HFF-Myc (cell line): Measurements from ENCODE around the gene GPR176.

ENCODE experiments used
- DNase-seq: peaks from one replicate; pipeline ENCODE4 v3.0.0-alpha.2; 2011; ENCODE audit warnings: low read depth; ENCODE audit errors: extremely low read depth
- H3K4me3 ChIP-seq: replicated peaks from 2 replicates; pipeline ENCODE4 v1.5.1; 2011; ENCODE audit warnings: low read depth, mild to moderate bottlenecking, control low read depth, low read length
- TF ChIP-seq, protein P1 (sequence below): IDR thresholded peaks from 2 replicates; pipeline ENCODE4 v1.5.1; 2012; ENCODE audit warnings: mild to moderate bottlenecking, low read depth, low read length, control low read depth; ENCODE audit errors: missing control alignments

The GPR176 gene

DNA sequence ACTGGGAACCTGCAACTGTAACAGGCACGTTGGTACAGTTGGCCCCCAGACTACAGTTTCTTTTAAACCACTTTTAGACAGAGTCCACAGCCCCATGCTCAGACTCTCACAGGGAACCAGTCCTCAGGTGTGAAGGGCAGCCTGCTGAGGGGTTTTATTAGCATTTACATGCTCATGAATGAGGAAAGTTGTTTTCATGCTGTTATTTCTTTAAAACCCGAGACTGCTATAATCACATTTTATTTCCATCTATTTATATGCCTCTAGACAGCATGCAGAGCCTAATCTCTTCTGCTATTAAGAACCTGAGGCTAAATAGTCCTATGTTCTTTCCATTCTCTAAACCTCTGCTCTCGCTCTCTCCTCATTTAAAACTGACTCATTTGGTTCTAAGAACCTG is 111.2 kb downstream of the GPR176 start:
- no peak overlapping the region for H3K4me3 ChIP-seq
- DNase-seq, result no peak
- TF ChIP-seq, protein P1, sequence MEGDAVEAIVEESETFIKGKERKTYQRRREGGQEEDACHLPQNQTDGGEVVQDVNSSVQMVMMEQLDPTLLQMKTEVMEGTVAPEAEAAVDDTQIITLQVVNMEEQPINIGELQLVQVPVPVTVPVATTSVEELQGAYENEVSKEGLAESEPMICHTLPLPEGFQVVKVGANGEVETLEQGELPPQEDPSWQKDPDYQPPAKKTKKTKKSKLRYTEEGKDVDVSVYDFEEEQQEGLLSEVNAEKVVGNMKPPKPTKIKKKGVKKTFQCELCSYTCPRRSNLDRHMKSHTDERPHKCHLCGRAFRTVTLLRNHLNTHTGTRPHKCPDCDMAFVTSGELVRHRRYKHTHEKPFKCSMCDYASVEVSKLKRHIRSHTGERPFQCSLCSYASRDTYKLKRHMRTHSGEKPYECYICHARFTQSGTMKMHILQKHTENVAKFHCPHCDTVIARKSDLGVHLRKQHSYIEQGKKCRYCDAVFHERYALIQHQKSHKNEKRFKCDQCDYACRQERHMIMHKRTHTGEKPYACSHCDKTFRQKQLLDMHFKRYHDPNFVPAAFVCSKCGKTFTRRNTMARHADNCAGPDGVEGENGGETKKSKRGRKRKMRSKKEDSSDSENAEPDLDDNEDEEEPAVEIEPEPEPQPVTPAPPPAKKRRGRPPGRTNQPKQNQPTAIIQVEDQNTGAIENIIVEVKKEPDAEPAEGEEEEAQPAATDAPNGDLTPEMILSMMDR, result no peak

DNA sequence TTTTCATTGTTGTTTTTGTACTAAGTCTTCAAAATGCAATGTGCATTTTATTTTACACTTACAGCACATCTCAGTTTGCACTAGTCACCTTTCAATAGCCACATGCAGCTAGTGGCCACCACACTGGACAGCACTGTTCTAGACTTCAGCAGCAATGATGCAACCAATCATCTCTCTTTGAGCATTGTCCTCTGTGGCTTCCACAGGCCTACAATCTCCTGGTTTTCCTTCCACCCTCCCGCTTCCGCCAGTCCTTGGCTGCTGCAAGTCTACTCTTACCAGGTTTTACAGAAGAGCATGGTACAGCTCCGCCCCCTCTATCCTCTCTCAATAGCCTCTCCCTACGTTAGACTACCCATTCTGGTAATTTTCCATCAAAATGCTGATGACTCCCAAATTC is 112.3 kb downstream of the GPR176 start:
- no peak overlapping the region for H3K4me3 ChIP-seq
- TF ChIP-seq, protein P1, result no peak
- no peak for DNase-seq

DNA sequence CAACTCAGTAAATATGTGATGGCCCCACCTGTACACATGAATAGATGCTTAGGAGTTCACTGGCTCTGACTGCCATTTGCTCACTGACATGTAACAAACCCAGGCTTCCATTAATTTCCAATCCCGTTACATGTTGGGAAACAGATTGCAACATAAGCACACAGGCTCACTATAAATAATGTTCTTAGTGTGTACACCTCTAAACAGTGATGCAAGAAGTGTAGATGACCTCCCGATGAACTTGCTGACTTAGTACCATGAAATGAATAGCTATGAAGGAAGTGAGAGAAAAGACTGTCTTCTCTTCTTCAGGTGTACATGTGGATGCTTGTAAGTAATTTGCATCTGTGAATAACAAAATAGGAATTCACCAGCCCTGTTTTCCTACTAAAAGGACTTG is 116.0 kb downstream of the GPR176 start:
- no peak for DNase-seq
- TF ChIP-seq, protein P1, result no peak
- H3K4me3 ChIP-seq, result no peak overlapping the region

DNA sequence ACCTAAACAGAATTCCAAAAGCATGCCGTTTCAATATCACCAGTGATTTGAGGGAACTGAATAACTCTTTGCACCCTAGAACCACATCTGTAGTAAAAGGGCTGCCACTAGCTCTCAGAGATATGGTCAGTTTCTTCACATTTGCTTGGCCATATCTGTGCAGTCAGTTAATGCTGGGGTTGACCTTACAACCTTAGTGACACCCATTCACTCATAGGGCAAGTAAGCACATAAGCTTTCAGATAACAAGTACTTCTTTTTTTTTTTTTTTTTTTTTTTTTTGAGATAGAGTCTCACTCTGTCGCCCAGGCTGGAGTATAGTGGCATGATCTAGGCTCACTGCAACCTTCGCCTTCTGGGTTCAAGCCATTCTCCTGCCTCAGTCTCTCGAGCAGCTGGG is 117.0 kb downstream of the GPR176 start:
- H3K4me3 ChIP-seq, result no peak overlapping the region
- DNase-seq, result no peak
- TF ChIP-seq, protein P1, result no peak

DNA sequence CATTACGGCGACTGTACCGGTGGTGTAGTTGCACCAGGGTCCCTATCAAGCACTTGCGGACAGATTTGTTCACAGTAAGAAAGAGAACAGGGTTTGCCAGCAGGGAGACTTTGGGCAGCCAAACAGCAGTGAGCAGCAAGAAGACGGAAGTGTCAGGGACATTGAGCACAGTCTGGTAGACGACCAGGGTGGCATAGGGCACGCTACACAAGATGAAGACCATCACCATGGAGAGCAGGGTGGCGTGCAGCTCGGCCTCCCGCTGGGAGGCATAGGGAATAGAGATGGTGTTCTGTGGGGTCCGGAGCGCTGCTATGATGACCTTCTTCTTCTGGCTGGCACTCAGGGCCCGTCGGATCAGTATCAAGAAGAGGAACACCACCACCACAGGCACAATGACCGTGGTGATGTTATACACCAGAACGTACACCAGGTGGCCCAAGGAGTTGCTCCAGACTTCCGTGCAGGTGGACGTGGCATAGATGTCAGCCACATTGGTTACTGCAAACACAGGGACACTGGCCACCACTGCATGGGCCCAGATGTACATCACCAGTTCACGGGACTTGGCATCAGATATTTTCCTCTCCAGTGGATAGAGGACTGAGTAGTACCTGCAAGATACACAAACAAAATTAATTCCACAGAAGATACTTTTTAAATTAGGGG is 118.3 kb downstream of the GPR176 start:
- H3K4me3 ChIP-seq, result no peak overlapping the region
- TF ChIP-seq, protein P1, result peak; percentile 47
- DNase-seq, result no peak

DNA sequence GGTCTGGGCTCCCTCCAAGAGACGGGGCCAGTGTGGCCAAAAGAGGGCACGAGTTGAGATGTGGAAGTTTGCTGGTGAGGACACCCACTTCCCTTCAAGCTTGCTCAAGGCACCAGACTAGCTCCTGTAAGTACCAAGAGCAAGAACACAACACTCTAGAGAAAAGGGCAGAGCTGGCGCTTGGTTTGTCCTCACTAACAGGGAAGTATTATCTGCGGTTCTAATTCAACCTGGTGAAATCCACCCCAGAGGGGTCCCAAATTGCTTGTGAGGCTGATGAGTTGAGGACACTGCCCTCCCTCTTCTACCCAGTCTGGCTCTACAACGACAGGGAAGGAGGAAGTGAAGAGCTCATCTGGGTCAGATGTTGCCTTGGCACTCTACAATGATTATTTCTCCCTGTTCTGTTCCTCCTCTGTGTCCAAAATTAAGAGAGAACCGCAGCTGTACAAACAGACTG is 120.5 kb downstream of the GPR176 start:
- no peak for DNase-seq
- TF ChIP-seq, protein P1, result no peak
- no peak overlapping the region for H3K4me3 ChIP-seq

DNA sequence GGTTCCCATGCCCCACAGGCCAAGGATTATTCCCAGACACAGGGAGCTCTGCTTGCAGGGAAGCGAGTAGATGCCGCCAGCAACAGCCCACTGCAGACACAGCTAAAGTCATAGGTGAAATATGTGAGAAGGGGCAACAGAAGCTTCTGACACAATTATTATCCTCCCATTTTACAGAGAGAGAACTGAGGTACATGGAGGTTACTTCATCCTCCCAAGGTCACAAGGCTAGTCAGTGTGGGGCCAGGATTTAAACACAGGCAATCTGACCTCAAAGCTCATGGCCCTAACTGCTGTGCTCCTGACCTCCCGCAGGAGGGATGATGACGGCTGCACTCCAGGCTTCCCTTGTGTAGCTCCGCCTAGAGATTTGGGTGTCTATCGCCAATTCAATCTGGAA is 121.7 kb downstream of the GPR176 start:
- no peak overlapping the region for H3K4me3 ChIP-seq
- TF ChIP-seq, protein P1, result no peak
- DNase-seq, result no peak
